ENCODE measurements around the gene NUS1.

GRCh38 chr6:117637770-117638169, 37.5 kb upstream of the NUS1 start:
- no peak for TF ChIP-seq POLR2A (IDR thresholded peaks at IDR 0.05)
- TF ChIP-seq CTCF (IDR thresholded peaks at IDR 0.05): no peak

Data from uterus (tissue), 2 donors.